CD4-positive, alpha-beta T cell treated with Interferon gamma for 1 hour (primary cell): Measurements from ENCODE around the gene CX3CL1.
"Not testable (repeated sequence)": the region's sequence is repeated elsewhere in the genome, so short reads cannot be mapped to it uniquely, and the experiment has no call there.

Experiments used
- DNase-seq: peaks from one replicate; pipeline ENCODE4 v3.0.0-alpha.2; 2020

Gene CX3CL1

GRCh38 chr16:57383276-57384247 is 11.3 kb downstream of the CX3CL1 start:
- DNase-seq = no peak

GRCh38 chr16:57384248-57385070 is 12.2 kb downstream of the CX3CL1 start:
- DNase-seq = no peak

GRCh38 chr16:57385083-57385482 is 12.8 kb downstream of the CX3CL1 start:
- DNase-seq = no peak

GRCh38 chr16:57386381-57386951 is 14.2 kb downstream of the CX3CL1 start:
- DNase-seq = no peak

- DNase-seq = no peak
These were observed 15.5 kb downstream of the CX3CL1 start for GRCh38 chr16:57387598-57388354.

GRCh38 chr16:57388359-57389086 is 16.2 kb downstream of the CX3CL1 start:
- DNase-seq = no peak

- no peak for DNase-seq
These were observed 16.8 kb downstream of the CX3CL1 start for GRCh38 chr16:57389087-57389468.

- no peak for DNase-seq
These were observed 18.5 kb downstream of the CX3CL1 start for GRCh38 chr16:57390636-57391295.

GRCh38 chr16:57391300-57391699 is 19.0 kb downstream of the CX3CL1 start:
- no peak for DNase-seq

- no peak for DNase-seq
These were observed 19.4 kb downstream of the CX3CL1 start for GRCh38 chr16:57391708-57392107.

- DNase-seq = no peak
These were observed 20.4 kb downstream of the CX3CL1 start for GRCh38 chr16:57392694-57393093.

GRCh38 chr16:57394444-57394843 is 22.2 kb downstream of the CX3CL1 start:
- no peak for DNase-seq

GRCh38 chr16:57395026-57395425 is 22.7 kb downstream of the CX3CL1 start:
- DNase-seq = no peak

- DNase-seq = no peak
These were observed 24.5 kb downstream of the CX3CL1 start for GRCh38 chr16:57396786-57397185.

GRCh38 chr16:57397493-57397892 is 25.2 kb downstream of the CX3CL1 start:
- DNase-seq = not testable (repeated sequence)

GRCh38 chr16:57401943-57402640 is 29.8 kb downstream of the CX3CL1 start:
- no peak for DNase-seq

- no peak for DNase-seq
These were observed 31.9 kb downstream of the CX3CL1 start, which contains the start of gene CCL17 for GRCh38 chr16:57403965-57404817. Gene CCL17 (plus strand): TSS chr16:57404767. CDS start chr16:57413933, 9,166 bp downstream.

- DNase-seq = no peak
These were observed 32.8 kb downstream of the CX3CL1 start for GRCh38 chr16:57405097-57405496.

GRCh38 chr16:57406881-57407280 is 34.6 kb downstream of the CX3CL1 start:
- DNase-seq = no peak
